Measurements from ENCODE around the gene SMYD3. TPM values are rescaled to one million over a fixed set of nuclear protein-coding genes. Genes with fewer than 3 reads are reported as not detected.

SMYD3 gene
- total and polyA plus RNA-seq, 5 donors from 2014 or later, result 17.7 to 36.6 (median 28.9) TPM

GRCh38 chr1:246164764-246165163 lies 342.3 kb downstream of the SMYD3 start:
- no peak overlapping the region for H3K27ac ChIP-seq (ENCODE audit: insufficient read depth, low read length, poor library complexity, severe bottlenecking)

GRCh38 chr1:246162560-246162959 lies 344.5 kb downstream of the SMYD3 start:
- H3K9me3 ChIP-seq (ENCODE audit: control insufficient read depth in 2 of 2, low read length in 2 of 2), result no peaks in the 10 kb centered on the region
- Mint-ChIP-seq H3K27ac (no peak overlapping the region), H3K4me1 (peaks cover 0 to 4% (median 0%) of the 10 kb centered on the region in 4 donors), H3K36me3 (peaks cover 21% of the 10 kb centered on the region), H3K4me3 (no peak overlapping the region), H3K27me3 (no peaks in the 10 kb centered on the region), H3K9me3 (no peaks in the 10 kb centered on the region)
- H3K36me3 ChIP-seq (ENCODE audit: control insufficient read depth, insufficient read depth, low read length), result no peaks in the 10 kb centered on the region
- H3K27ac ChIP-seq (ENCODE audit: insufficient read depth, low read length, poor library complexity, severe bottlenecking), result no peak overlapping the region
- H3K4me1 ChIP-seq (ENCODE audit: control insufficient read depth, insufficient read depth, low read length, poor library complexity, severe bottlenecking), result no peaks in the 10 kb centered on the region
- H3K4me3 ChIP-seq (ENCODE audit: low read depth, low read length), result no peak overlapping the region
- ATAC-seq (ENCODE audit: low read depth in 2 of 2) (no peak), DNase-seq (no peak)
- H3K27me3 ChIP-seq (ENCODE audit: control insufficient read depth, insufficient read depth, low read length), result no peaks in the 10 kb centered on the region

More at GRCh38 chr1:246164764-246165163, 342.3 kb downstream of the SMYD3 start:
- Mint-ChIP-seq H3K4me3 (no peak overlapping the region), H3K27me3 (no peaks in the 10 kb centered on the region), H3K36me3 (peaks cover 21% of the 10 kb centered on the region), H3K4me1 (peaks cover 0 to 4% (median 0%) of the 10 kb centered on the region in 4 donors), H3K27ac (peak overlapping the region in 1 of 3 donors; percentile 70), H3K9me3 (no peaks in the 10 kb centered on the region)
- Histone ChIP-seq H3K36me3 (ENCODE audit: control insufficient read depth, insufficient read depth, low read length) (no peaks in the 10 kb centered on the region), H3K27me3 (ENCODE audit: control insufficient read depth, insufficient read depth, low read length) (no peaks in the 10 kb centered on the region), H3K4me1 (ENCODE audit: control insufficient read depth, insufficient read depth, low read length, poor library complexity, severe bottlenecking) (no peaks in the 10 kb centered on the region), H3K4me3 (ENCODE audit: low read depth, low read length) (no peak overlapping the region), H3K9me3 (ENCODE audit: control insufficient read depth in 2 of 2, low read length in 2 of 2) (no peaks in the 10 kb centered on the region)
- DNase-seq (no peak), ATAC-seq (ENCODE audit: low read depth in 2 of 2) (no peak)

GRCh38 chr1:246161626-246162025 lies 345.5 kb downstream of the SMYD3 start:
- Histone ChIP-seq H3K27ac (ENCODE audit: insufficient read depth, low read length, poor library complexity, severe bottlenecking) (no peak overlapping the region), H3K27me3 (ENCODE audit: control insufficient read depth, insufficient read depth, low read length) (no peaks in the 10 kb centered on the region), H3K36me3 (ENCODE audit: control insufficient read depth, insufficient read depth, low read length) (no peaks in the 10 kb centered on the region), H3K9me3 (ENCODE audit: control insufficient read depth in 2 of 2, low read length in 2 of 2) (no peaks in the 10 kb centered on the region), H3K4me1 (ENCODE audit: control insufficient read depth, insufficient read depth, low read length, poor library complexity, severe bottlenecking) (no peaks in the 10 kb centered on the region), H3K4me3 (ENCODE audit: low read depth, low read length) (no peak overlapping the region)
- DNase-seq (no peak), ATAC-seq (ENCODE audit: low read depth in 2 of 2) (no peak)
- peaks cover 18% of the 10 kb centered on the region for H3K36me3 Mint-ChIP-seq
- no peaks in the 10 kb centered on the region for H3K9me3 Mint-ChIP-seq
- H3K4me1 Mint-ChIP-seq, result peaks cover 0 to 4% (median 0%) of the 10 kb centered on the region in 4 donors
- no peak overlapping the region for H3K4me3 Mint-ChIP-seq
- peak overlapping the region in 2 of 3 donors; percentile 14 to 46 for H3K27ac Mint-ChIP-seq
- no peaks in the 10 kb centered on the region for H3K27me3 Mint-ChIP-seq

- H3K27me3 Mint-ChIP-seq, result no peaks in the 10 kb centered on the region
- peaks cover 18% of the 10 kb centered on the region for H3K36me3 Mint-ChIP-seq
Measured at GRCh38 chr1:246160905-246161304, 346.2 kb downstream of the SMYD3 start.

GRCh38 chr1:246160374-246160773 lies 346.7 kb downstream of the SMYD3 start:
- Histone ChIP-seq H3K27ac (ENCODE audit: insufficient read depth, low read length, poor library complexity, severe bottlenecking) (no peak overlapping the region), H3K4me1 (ENCODE audit: control insufficient read depth, insufficient read depth, low read length, poor library complexity, severe bottlenecking) (no peaks in the 10 kb centered on the region), H3K4me3 (ENCODE audit: low read depth, low read length) (no peak overlapping the region), H3K27me3 (ENCODE audit: control insufficient read depth, insufficient read depth, low read length) (no peaks in the 10 kb centered on the region), H3K9me3 (ENCODE audit: control insufficient read depth in 2 of 2, low read length in 2 of 2) (no peaks in the 10 kb centered on the region), H3K36me3 (ENCODE audit: control insufficient read depth, insufficient read depth, low read length) (no peaks in the 10 kb centered on the region)
- Mint-ChIP-seq H3K4me1 (peaks cover 0 to 4% (median 0%) of the 10 kb centered on the region in 4 donors), H3K27ac (no peak overlapping the region), H3K27me3 (no peaks in the 10 kb centered on the region), H3K4me3 (no peak overlapping the region), H3K36me3 (peaks cover 18% of the 10 kb centered on the region), H3K9me3 (no peaks in the 10 kb centered on the region)
- DNase-seq (no peak), ATAC-seq (ENCODE audit: low read depth in 2 of 2) (no peak)

More at GRCh38 chr1:246160905-246161304, 346.2 kb downstream of the SMYD3 start:
- Histone ChIP-seq H3K4me3 (ENCODE audit: low read depth, low read length) (no peak overlapping the region), H3K27ac (ENCODE audit: insufficient read depth, low read length, poor library complexity, severe bottlenecking) (no peak overlapping the region), H3K36me3 (ENCODE audit: control insufficient read depth, insufficient read depth, low read length) (no peaks in the 10 kb centered on the region), H3K9me3 (ENCODE audit: control insufficient read depth in 2 of 2, low read length in 2 of 2) (no peaks in the 10 kb centered on the region), H3K4me1 (ENCODE audit: control insufficient read depth, insufficient read depth, low read length, poor library complexity, severe bottlenecking) (no peaks in the 10 kb centered on the region), H3K27me3 (ENCODE audit: control insufficient read depth, insufficient read depth, low read length) (no peaks in the 10 kb centered on the region)
- DNase-seq (no peak), ATAC-seq (ENCODE audit: low read depth in 2 of 2) (no peak)
- Mint-ChIP-seq H3K4me1 (peaks cover 0 to 4% (median 0%) of the 10 kb centered on the region in 4 donors), H3K9me3 (no peaks in the 10 kb centered on the region), H3K27ac (no peak overlapping the region), H3K4me3 (no peak overlapping the region)

GRCh38 chr1:246159279-246160227 lies 347.5 kb downstream of the SMYD3 start:
- Mint-ChIP-seq H3K27ac (peak overlapping the region in 1 of 3 donors; percentile 38), H3K36me3 (peaks cover 11% of the 10 kb centered on the region), H3K9me3 (no peaks in the 10 kb centered on the region), H3K4me3 (no peak overlapping the region), H3K27me3 (no peaks in the 10 kb centered on the region), H3K4me1 (peaks cover 0 to 1% (median 0%) of the 10 kb centered on the region in 4 donors)
- Histone ChIP-seq H3K4me3 (ENCODE audit: low read depth, low read length) (no peak overlapping the region), H3K27ac (ENCODE audit: insufficient read depth, low read length, poor library complexity, severe bottlenecking) (no peak overlapping the region), H3K27me3 (ENCODE audit: control insufficient read depth, insufficient read depth, low read length) (no peaks in the 10 kb centered on the region), H3K36me3 (ENCODE audit: control insufficient read depth, insufficient read depth, low read length) (no peaks in the 10 kb centered on the region), H3K9me3 (ENCODE audit: control insufficient read depth in 2 of 2, low read length in 2 of 2) (no peaks in the 10 kb centered on the region), H3K4me1 (ENCODE audit: control insufficient read depth, insufficient read depth, low read length, poor library complexity, severe bottlenecking) (no peaks in the 10 kb centered on the region)
- ATAC-seq (ENCODE audit: low read depth in 2 of 2), result no peak
- no peak for DNase-seq

- Mint-ChIP-seq H3K9me3 (no peaks in the 10 kb centered on the region), H3K36me3 (peaks cover 15% of the 10 kb centered on the region), H3K27me3 (no peaks in the 10 kb centered on the region), H3K4me1 (no peaks in the 10 kb centered on the region), H3K4me3 (no peak overlapping the region), H3K27ac (no peak overlapping the region)
- no peaks in the 10 kb centered on the region for H3K27me3 ChIP-seq (ENCODE audit: control insufficient read depth, insufficient read depth, low read length)
- ATAC-seq (ENCODE audit: low read depth in 2 of 2), result no peak
- no peak overlapping the region for H3K27ac ChIP-seq (ENCODE audit: insufficient read depth, low read length, poor library complexity, severe bottlenecking)
- no peaks in the 10 kb centered on the region for H3K9me3 ChIP-seq (ENCODE audit: control insufficient read depth in 2 of 2, low read length in 2 of 2)
- H3K4me1 ChIP-seq (ENCODE audit: control insufficient read depth, insufficient read depth, low read length, poor library complexity, severe bottlenecking), result no peaks in the 10 kb centered on the region
- no peaks in the 10 kb centered on the region for H3K36me3 ChIP-seq (ENCODE audit: control insufficient read depth, insufficient read depth, low read length)
- H3K4me3 ChIP-seq (ENCODE audit: low read depth, low read length), result no peak overlapping the region
- DNase-seq, result no peak
Measured at GRCh38 chr1:246158131-246158530, 348.9 kb downstream of the SMYD3 start.

Data from CD4-positive, CD25-positive, alpha-beta regulatory T cell (primary cell).